Tongue (tissue), 3 donors: ENCODE results near the gene SMC3. TPM values are rescaled to one million over a fixed set of nuclear protein-coding genes. Genes with fewer than 3 reads are reported as not detected.

ENCODE experiments used
- DNase-seq: peaks from one replicate; pipeline ENCODE4 v3.0.0-alpha.2; 2015
- small RNA-seq: library from RNA; depleted of rRNA; stranded (forward); fragments of <200 nt; gene quantifications from one replicate; pipeline ENCODE3, GENCODE V24; 2014; ENCODE audit warnings: low replicate concordance
- total RNA-seq: library from RNA; depleted of rRNA; stranded (reverse); fragments of >200 nt; gene quantifications from one replicate; pipeline ENCODE4 v1.2.3, GENCODE V29; 2014

Gene SMC3
- total RNA-seq, 1 donor from 2014 or later: 43.6 TPM

DNA sequence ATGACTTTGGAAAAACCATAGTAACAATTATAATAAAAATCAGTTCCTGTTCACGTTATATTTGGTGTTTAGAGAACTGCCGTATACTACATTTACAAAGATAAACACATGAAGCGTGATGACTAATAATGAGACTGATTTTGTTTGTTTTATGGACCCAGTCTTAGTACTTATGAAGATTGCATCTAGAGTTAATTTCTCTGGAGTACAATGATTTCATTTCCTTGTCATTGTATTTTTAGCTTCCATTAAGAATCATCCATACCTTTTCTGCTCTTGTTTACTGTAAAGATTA is 79.6 kb downstream of the SMC3 start:
- DNase-seq: no peak

DNA sequence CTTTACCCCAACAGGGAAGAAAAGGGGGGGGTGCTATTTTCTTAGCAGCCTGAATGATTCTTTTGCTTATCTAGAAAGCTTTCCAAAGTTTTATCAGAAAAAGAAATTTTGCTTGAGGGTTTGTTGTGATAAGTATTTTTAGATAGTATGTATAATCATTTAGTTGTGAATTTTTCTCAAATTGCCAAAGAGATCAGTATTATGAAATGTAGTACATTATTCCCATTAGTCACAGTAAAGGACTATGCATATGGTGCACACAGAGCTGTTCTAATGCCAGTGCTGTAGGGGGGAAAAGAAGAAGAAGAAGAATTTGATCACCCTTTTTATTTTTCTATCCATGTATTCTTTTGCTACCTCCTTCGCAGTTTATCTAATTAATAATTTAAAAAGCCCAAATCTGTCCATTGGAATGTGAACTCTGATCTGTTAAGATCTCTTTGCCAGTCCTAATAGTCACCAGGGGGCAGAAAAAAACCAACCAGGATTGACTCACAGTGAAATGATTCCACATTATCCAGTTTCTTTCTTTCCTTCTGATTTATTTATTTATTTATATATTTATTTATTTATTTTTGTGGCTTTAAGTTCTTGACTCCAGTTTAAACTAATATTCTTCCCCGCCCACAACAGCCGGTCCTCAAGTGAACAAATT is 81.3 kb downstream of the SMC3 start:
- no peak for DNase-seq

GRCh38 chr10:110649347-110650264 is 82.1 kb downstream of the SMC3 start:
- no peak for DNase-seq

- no peak for DNase-seq
These were observed 82.8 kb downstream of the SMC3 start for GRCh38 chr10:110650265-110650668.

DNA sequence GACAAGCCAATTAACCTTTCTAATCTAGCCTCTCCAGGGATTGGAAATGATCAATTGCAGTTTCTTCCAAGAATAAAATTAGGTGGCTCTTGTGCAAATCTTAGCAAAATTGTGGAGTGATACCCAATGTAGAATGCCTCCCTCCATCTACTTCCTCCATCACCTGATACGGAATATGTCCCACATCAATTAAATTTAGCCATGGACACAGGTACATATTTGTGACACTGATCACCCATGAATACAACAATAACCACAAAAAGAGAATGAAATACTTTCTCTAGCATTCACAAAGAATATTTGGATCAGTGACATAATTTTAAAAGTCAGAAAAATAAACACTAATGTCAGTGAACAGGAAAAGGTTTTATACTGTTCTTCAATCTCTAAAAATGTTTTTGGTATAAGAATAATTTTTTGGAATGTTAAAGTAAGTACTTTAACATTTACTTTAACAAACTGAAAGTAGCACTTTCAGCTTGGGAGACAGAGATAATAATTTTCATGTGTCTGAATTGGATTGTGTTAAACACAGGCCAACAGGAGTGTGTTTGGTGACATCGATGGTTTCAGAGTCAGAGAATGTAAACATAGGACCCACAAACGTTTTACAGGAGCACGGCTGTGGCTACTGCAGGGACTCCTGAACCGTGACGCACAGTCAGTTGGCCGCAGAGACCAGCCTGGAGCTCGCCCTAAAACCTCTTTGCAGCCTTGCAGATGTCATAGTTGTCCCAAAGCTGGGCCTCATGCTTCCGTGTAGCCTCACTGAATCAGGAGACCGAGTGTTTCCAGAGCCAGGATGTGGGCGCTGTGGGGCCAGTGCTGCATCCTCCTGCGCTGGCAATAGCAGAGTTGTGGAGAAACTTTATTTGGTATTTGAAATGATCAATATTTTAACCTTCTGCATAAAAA is 83.8 kb downstream of the SMC3 start:
- no peak for DNase-seq

DNA sequence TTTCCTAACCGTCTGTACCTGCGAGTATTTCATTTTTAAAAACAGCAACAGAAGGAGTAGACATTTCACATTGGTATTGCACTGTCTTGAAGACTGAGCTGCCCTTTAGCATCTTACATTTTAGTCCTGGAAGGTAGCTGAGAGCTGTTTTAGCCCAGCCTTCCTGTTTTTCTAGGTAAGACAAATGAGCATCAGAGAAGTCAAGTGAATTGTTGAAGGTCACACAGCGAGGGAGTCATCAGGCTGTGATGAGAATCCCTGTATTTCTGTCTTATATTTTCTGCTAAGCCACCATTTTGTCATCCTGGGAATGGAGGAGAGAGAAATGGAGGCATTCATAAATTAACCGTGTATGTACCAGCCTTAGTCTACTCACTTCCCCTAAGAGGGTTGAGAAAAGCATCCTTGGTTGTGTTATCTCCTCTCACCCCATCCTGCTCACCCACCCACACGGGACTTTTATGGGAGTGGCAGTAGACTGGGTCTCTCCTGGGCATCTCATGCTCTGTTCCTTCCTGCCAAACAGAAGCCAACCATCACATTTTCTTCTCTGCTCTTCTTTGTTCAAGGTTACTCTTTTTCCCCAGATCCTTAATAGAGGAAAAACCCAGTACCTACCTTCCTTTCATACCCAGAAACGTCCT is 85.1 kb downstream of the SMC3 start:
- no peak for DNase-seq

Small RNA genes within 50 kb of the gene (small RNA-seq; reads per million reads assigned to genes)
- gene RF00019: not detected

Other genes starting within 250 kb of the SMC3 start
- gene DUSP5, start 69.8 kb upstream of the SMC3 start, total RNA-seq: 10.5 TPM
- 18.4 TPM for gene RBM20, start 76.6 kb downstream of the SMC3 start, total RNA-seq